HG03103 (cell line): Measurements from ENCODE around the gene NKD2.

ENCODE experiments used
- ATAC-seq: cut with Tn5 transposase; IDR thresholded peaks from one replicate; pipeline ENCODE4 v1.9.1; 2021; ENCODE audit warnings: low read depth; ENCODE audit not compliant: unreplicated experiment

The NKD2 gene

DNA sequence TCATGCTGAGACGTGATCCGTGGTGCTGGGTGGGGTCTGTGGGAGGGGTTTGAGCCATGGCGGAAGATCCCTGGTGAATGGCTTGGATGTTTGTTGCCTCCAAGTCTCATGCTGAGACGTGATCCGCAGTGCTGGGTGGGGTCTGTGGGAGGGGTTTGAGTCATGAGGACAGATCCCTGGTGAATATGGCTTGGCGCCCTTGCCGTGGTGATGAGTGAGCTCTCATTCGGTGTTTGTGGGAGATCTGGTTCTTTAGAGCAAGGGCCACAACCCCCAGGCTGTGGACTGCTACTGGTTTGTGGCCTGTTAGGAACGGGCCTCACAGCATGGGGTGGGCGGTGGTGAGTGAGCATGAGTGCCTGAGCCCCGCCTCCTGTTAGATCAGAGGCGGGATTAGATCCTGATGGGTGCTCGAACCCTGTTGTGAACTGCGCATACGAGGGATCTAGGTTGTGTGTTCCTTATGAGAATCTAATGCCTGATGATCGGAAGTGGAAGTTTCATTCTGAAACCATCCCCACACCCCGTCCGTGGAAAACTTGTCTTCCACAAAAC is 31.2 kb downstream of the NKD2 start:
- ATAC-seq = no peak

DNA sequence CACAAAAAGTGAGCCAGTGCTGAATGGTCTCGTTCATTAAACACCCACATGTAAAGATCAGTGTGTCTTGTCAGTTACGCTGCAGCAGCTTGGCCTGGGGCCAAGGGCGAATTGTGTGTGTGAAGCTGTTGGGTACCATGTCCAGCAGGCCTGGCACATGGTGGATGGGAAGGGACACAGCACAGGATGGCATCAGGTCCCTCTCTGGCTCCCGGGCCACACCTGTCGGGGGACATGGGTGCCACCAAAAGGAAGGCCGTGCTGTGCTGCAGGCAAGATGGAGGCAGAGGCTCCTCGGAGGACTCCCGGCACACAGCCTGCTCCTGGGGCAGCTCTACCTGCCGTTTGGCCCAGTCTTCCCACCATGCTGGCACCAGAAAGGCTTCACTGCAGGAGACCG is 32.0 kb downstream of the NKD2 start:
- ATAC-seq = no peak

DNA sequence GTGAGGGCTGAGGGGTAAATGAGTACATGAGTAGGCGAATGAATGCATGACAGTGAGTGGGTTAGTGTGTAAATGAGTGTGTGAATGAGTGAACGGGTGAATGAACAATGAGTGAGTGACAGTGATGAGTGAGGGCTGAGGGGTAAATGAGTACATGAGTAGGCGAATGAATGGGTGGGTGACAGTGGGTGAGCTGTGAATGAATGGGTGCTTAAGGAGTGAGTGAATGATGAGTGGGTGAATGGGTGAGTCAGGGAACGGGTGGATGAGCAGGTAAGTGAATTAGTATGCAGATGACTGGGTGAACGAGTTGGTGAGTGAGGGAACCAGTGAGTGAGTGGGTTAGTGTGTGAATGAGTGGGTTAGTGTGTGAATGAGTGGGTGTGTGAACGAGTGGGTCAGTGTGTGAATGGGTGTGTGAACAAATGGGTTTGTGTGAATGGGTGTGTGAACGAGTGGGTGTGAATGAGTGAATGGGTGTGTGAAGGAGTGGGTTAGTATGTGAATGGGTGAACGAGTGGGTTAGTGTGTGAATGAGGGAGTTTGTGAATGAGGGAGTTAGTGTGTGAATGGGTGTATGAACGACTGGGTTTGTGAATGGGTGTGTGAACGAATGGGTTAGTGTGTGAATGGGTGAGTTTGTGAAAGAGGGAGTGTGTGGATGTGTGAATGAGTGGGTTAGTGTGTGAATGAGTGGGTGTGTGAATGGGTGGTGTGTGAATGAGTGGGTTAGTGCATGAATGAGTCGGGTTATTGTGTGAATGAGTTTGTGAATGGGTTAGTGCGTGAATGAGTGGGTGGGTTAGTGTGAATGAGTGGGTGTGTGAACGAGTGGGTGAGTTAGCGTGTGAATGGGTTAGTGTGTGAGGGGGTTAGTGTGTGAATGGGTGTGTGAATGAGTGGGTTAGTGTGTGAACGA is 32.9 kb downstream of the NKD2 start:
- ATAC-seq = no peak

DNA sequence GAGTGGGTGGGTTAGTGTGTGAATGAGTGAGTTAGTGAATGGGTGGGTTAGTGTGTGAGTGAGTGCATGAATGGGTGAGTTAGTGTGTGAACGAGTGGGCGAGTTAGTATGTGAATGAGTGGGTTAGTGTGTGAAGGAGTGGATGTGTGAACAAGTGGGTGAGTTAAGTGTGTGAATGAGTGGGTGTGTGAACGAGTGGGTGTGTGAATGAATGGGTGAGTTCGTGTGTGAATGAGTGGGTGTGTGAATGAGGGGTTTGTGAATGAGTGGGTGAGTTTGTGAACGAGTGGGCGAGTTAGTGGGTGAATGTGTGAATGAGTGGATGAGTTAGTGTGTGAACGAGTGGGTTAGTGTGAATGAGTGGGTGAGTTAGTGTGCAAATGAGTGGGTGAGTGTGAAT is 34.0 kb downstream of the NKD2 start:
- no peak for ATAC-seq

DNA sequence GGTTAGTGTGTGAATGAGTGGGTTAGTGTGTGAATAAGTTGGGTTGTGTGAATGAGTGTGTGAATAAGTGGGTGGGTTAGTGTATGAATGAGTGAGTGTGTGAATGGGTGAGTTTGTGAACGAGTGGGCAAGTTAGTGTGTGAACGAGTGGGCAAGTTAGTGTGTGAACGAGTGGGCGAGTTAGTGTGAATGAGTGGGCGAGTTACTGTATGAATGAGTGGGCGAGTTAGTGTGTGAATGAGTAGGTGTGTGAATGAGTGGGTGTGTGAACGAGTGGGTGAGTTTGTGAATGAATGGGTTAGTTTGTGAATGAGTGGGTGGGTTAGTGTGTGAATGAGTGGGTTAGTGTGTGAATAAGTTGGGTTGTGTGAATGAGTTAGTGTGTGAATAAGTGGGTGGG is 34.7 kb downstream of the NKD2 start:
- no peak for ATAC-seq

DNA sequence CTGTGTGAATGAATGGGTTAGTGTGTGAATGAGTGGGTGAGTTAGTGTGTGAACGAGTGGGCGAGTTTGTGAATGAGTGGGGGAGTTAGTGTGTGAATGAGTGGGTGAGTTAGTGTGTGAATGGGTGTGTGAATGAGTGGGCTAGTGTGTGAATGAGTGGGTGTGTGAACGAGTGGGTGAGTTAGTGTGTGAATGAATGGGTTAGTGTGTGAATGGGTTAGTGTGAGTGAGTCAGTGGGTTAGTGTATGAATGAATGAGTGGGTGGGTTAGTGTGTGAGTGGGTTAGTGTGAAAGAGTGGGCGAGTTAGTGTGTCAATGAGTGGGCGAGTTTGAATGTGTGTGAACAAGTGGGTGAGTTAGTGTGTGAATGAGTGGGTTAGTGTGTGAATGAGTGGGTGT is 35.5 kb downstream of the NKD2 start:
- no peak for ATAC-seq

DNA sequence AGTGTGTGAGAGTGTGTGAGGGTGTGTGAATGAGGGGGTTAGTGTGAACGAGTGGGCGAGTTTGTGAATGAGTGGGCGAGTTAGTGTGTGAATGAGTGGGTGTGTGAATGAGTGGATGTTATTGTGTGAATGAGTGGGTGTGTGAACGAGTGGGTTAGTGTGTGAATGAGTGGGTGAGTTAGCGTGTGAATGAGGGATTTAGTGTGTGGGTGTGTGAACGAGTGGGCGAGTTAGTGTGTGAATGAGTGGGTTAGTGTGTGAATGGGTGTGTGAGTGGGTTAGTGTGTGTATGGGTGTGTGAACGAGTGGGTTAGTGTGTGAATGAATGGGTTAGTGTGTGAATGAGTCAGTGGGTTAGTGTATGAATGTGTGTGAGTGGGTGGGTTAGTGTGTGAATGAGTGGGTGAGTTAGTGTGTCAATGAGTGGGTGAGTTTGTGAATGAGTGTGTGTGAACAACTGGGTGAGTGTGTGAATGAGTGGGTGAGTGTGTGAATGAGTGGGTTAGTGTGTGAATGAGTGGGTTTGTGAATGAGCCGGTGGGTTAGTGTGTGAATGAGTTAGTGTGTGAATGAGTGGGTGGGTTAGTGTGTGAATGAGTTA is 37.5 kb downstream of the NKD2 start:
- ATAC-seq = no peak

DNA sequence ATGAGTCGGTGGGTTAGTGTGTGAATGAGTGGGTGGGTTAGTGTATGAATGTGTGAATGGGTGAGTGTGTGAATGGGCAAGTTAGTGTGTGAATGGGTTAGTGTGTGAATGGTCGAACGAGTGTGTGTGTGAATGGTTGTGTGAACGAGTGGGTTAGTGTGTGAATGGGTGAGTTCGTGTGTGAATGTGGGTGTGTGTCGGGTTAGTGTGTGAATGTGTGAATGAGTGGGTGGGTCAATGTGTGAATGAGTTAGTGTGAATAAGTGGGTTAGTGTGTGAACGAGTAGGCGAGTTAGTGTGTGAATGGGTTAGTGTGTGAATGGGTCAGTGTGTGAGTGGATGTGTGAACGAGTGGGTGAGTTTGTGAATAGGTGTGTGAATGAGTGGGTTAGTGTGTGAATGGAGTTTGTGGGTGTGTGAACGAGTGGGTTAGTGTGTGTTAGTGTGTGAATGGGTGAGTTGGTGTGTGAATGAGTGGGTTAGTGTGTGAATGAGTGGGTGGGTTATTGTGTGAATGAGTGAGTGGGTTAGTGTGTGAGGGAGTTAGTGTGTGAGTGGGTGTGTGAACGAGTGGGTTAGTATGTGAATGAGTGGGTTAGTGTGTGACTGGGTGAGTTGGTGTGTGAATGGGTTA is 38.8 kb downstream of the NKD2 start:
- no peak for ATAC-seq

DNA sequence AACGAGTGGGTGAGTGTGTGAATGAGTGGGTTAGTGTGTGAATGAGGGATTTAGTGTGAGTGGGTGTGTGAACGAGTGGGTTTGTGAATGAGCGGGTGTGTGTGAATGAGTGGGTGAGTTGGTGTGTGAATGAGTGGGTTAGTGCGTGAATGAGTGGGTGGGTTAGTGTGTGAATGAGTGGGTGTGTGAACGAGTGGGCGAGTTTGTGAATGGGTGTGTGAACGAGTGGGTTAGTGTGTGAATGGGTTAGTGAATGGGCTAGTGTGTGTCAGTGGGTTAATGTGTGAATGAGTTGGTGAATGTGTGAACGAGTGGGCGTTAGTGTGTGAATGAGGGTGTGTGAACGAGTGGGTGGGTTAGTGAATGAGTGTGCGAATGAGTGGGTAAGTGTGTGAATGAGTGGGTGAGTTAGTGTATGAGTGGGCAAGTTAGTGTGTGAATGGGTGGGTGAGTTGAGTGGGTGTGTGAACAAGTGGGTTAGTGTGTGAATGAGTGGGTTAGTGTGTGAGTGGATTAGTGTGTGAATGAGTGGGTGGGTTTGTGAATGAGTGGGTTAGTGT is 39.6 kb downstream of the NKD2 start:
- ATAC-seq = no peak

DNA sequence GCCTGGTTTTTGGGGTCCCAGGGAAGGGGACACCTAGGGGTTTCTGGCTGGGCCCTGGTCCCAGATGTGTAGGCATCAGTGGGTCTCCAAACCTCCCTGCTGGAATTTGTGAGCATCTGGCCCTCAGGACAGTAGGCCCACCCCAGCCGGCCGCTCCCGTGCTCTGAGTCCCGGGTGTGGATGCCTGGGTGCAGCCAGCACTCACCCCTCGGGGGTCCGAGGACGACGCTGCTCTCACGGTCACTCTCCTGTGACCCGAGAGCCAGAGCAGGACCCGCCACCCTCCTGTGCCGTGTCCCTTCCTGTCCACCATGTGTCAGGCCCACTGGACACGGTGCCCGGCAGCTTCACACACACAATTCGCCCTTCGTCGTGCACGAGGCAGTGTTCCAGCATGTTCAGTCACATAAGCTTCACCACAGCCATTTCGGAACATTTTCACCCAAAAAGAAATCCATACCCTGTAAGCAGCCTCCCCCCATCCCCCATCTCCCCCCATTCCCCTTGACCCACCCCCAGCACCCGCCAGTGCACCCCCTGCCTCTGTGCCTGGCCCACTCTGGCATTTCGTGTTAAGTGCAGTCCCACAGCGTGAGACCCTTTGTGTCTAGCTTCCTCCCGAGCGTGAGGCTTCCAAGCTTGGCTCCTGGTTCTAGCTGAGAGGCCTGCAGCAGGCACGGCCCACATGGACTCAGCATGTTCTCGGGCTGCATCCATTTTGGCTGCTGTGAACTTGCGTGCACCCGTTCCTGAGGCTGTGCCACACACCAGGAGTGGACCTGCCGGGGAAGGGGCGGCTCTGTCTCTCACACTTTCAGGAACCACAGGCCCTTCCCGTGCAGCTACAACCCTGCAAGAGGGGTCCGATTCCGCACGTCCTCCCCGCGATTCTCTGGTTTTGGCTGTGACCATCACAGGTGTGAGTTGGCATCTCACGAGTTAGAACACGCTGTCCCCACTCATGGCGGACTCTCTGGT is 40.5 kb downstream of the NKD2 start:
- ATAC-seq = no peak

DNA sequence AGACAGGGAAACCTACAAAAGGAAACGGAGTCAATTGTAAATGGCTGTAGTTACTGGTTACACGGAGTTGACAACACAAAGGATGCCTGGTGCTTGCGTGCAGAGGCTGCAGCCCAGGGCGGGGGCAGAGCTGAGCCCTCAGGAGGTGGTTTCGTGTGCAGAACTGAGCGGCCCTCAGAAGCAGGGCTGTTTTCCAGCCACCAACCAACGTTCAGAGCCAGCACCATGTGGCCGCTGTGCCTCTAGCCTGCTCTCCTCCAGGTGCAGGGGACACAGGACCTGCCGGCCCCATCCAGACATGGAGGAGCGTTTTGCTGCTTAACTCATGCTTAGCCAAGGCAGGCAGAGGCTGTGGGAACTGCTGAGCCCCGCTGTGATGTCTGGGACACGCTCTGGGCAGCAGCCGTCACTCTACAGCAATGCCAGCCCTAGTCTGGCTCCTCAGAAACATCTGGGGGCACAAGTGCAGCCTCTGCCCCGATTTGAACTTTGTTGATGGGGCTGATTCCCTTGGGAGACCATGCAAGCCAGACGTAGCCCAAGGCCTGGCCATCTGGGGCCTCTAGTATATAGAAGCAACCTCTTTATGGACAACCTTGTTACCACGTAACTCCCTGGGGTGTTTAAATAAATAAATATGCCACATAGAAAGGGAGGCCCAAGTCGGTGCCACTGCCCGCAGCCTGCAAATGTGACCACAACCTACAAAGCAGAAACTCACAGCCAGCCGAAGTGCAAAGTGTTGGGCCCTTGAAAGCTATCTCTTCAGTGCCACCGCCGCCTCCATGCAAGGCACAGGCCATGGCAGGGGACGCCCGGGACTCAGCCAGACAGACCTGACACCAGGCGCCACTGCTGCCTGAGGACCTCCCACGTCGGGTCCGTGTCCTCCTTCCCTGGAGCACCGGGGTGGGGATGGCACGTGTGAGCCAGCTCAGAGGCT is 42.1 kb downstream of the NKD2 start:
- ATAC-seq = no peak

DNA sequence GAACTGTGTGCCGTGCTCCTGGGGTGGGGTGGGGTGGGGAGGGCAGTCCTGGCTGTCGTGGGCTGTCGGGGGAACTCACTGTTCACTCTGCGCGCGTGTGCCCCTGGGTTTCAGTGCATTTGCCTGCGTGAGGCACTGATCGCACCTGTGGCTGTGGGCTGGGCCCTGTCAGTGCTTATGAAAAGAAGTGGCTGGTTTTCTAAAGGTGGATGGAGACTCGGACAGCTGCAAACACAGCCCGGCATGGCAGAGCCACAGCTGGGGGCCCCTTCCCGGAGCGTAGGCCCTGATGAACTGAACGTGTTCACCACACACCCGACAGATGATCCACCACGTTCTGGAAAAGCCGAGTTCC is 42.7 kb downstream of the NKD2 start:
- no peak for ATAC-seq

DNA sequence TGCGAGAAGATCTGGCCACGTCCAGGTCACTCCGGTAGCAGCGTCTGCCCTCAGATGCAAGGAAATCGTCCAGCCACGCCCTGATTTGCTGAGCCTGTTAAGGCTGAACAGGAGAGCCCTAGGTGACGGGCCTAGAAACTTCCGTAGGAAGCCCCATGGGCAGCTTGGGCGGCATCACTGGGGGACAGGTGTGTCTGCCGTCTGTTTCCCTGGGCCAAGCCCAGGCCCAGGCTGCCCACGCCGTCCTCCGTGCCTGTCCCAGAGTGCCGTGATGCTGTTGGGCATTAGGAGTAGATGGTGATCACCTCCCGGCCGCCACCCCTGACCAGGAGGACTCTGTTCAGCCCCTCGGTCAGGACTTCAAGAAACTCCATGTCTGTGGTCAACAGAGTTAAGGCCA is 43.5 kb downstream of the NKD2 start:
- no peak for ATAC-seq

DNA sequence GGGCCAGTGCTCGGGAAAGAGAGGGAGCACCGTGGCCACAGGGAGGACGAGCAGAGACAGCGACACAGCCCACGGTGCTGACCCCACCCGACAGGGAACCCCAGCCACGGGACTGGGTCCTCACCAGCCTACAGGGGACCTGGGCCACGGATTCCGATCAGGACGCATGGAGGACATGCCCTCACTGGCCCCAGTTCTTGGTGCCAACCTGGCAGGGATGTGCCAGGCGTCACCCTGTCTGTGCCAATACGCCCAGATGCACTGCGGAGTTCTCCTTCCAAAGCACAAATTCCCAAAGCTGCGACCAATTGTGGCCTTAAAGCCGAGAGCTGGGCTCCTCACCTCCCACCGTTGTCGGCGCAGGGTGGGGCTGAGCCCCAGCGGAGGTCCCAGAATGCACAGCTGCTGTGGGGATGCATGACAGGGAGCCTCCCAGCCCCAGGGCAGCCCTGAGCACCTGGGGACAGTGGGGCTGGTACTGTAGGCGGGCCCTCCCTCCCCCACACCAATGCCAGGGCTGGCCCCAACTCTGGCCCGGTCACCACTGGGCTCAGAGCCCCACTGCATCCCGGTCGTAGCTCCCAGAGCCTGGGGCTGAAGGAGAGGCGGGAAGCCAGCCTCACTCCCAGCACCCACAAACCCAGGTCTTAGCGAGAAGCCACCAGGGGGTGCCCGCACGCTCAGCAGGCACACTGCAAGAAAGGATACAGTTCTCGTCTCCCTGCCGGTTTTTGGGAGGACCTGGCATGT is 44.2 kb downstream of the NKD2 start:
- no peak for ATAC-seq

DNA sequence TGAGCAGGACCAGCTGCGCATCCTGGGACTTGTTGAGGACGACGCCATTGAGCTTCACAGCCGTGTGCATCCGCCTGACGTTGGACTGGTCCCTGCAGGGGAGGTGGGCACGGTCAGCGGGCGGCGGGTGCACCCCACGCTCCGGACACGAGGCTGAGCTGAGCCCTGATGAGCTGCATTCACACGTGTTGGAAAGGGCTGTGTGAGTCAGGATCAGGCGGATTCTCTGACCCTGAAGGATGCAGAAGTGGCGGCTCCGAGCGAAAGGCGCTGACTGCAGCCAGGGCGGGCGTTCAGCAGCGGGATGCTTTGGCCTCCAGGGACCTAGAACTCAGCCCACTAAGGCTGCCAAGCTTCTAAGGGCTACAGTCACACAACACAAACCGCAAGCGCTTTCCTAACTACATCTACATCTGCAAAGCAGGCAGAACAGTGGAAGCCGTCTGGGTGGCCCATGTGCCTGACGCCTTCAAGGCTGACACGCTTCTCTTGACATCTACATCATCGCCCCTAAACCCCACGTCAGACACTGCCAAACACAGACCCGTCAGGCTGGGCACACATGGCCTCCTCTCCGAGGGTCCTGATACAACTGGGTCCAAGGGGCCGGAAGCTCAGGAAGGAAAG is 44.9 kb downstream of the NKD2 start:
- no peak for ATAC-seq

DNA sequence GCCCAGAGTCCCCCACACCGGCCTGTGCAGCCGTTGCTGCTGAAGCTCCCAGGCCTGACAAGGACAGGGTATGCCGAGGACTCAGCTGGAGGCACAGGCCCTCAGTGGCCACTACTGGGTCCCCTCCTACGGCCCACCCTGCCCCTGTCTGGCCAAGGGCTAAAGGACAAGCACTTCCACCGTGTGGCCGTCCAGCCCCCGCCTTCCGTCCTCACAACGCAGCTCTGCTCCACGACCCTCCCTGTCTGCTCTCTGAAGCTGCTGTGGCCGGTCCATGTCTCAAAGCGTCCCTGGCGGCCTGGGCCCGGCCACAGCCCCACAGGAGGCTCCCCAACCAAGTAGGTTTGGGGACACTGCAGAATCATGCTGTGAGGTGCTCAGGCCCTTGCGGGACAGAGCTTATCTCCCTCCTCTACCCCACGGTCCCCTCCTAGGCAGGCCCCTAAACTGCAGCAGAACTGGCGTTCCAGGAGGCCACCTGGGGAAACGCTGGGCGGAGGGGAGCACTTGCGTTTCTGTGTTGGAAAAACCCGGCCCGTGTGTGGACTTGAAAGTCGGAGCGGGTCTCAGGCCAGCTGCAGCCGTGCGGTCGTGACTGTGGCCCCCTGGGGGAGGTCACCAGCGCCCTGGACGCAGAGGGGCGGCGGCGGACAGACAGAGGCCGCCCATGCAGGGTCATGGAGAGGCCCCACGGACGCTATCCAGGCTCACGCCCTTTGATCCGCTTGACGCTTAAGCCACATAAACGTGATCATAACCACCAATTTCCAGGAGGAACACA is 45.6 kb downstream of the NKD2 start:
- no peak for ATAC-seq
